GM12878 (cell line): ENCODE results near the gene SYNM.

Experiments
- CTCF ChIP-seq, 3 experiments: IDR thresholded peaks in 2 of 3; conservative IDR thresholded peaks in 1 of 3; 2 replicates each; pipeline ENCODE4 v1.5.1; 2011; ENCODE audit warnings: low read depth in 3 of 3, low read length in 3 of 3, mild to moderate bottlenecking in 3 of 3, control low read depth in 2 of 3, moderate library complexity in 2 of 3, inconsistent platforms in 1 of 3, mixed read lengths in 1 of 3; ENCODE audit not compliant: control insufficient read depth in 2 of 3, insufficient read depth in 1 of 3; ENCODE audit errors: extremely low read depth in 1 of 3
- EP300 ChIP-seq, 2 experiments: fragments of 150-350 bp in 1 of 2; IDR thresholded peaks; 2 replicates each; pipeline ENCODE4 v1.6.1; 2011 to 2012; ENCODE audit warnings: low read depth in 2 of 2, low read length in 2 of 2, borderline replicate concordance in 1 of 2, improper control_type of control experiment in 1 of 2, inconsistent platforms in 1 of 2; ENCODE audit not compliant: control insufficient read depth in 1 of 2
- EZH2 ChIP-seq: IDR thresholded peaks from 2 replicates; pipeline ENCODE4 v1.6.1; 2012; ENCODE audit warnings: low read depth, mild to moderate bottlenecking, control low read depth, inconsistent platforms, low read length, borderline replicate concordance; ENCODE audit not compliant: control insufficient read depth
- NBN ChIP-seq: fragments of 450-650 bp; IDR thresholded peaks from 2 replicates; pipeline ENCODE4 v1.6.1; 2016
- NFIC ChIP-seq: IDR thresholded peaks from 2 replicates; pipeline ENCODE4 v1.6.1; 2012; ENCODE audit warnings: low read depth, mild to moderate bottlenecking, inconsistent platforms, low read length, moderate library complexity
- NRF1 ChIP-seq: conservative IDR thresholded peaks from 2 replicates; pipeline ENCODE4 v1.6.1; 2011; ENCODE audit warnings: mild to moderate bottlenecking, low read depth, low read length, improper control_type of control experiment
- POLR2AphosphoS5 ChIP-seq: IDR thresholded peaks from 2 replicates; pipeline ENCODE4 v1.6.1; 2011; ENCODE audit warnings: mild to moderate bottlenecking, low read length, inconsistent platforms
- ZNF384 ChIP-seq: IDR thresholded peaks from 2 replicates; pipeline ENCODE4 v1.6.1; 2012; ENCODE audit warnings: low read depth, mild to moderate bottlenecking, low read length, improper control_type of control experiment, borderline replicate concordance
- TF ChIP-seq, protein P1 (sequence below): IDR thresholded peaks from 2 replicates; pipeline ENCODE4 v1.6.1; 2011; ENCODE audit warnings: mild to moderate bottlenecking, low read depth, low read length, moderate library complexity; ENCODE audit not compliant: insufficient replicate concordance
- TF ChIP-seq, protein P2 (sequence below): IDR thresholded peaks from 2 replicates; pipeline ENCODE4 v1.6.1; 2012; ENCODE audit warnings: low read length, inconsistent platforms
- TF ChIP-seq, protein P3 (sequence below): fragments of 150-350 bp; IDR thresholded peaks from 2 replicates; pipeline ENCODE4 v1.6.1; 2014; ENCODE audit warnings: mild to moderate bottlenecking, low read depth, low read length

- TF ChIP-seq, protein P1, sequence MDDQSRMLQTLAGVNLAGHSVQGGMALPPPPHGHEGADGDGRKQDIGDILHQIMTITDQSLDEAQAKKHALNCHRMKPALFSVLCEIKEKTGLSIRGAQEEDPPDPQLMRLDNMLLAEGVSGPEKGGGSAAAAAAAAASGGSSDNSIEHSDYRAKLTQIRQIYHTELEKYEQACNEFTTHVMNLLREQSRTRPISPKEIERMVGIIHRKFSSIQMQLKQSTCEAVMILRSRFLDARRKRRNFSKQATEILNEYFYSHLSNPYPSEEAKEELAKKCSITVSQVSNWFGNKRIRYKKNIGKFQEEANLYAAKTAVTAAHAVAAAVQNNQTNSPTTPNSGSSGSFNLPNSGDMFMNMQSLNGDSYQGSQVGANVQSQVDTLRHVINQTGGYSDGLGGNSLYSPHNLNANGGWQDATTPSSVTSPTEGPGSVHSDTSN = no peak
- no peak for TF ChIP-seq EZH2
- TF ChIP-seq, protein P2, sequence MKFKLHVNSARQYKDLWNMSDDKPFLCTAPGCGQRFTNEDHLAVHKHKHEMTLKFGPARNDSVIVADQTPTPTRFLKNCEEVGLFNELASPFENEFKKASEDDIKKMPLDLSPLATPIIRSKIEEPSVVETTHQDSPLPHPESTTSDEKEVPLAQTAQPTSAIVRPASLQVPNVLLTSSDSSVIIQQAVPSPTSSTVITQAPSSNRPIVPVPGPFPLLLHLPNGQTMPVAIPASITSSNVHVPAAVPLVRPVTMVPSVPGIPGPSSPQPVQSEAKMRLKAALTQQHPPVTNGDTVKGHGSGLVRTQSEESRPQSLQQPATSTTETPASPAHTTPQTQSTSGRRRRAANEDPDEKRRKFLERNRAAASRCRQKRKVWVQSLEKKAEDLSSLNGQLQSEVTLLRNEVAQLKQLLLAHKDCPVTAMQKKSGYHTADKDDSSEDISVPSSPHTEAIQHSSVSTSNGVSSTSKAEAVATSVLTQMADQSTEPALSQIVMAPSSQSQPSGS = no peak
- TF ChIP-seq CTCF (IDR thresholded peaks at IDR 0.05 in 2 of 3, conservative IDR thresholded peaks at IDR 0.05 in 1 of 3; ENCODE audit: control insufficient read depth in 2 of 3, extremely low read depth in 1 of 3, insufficient read depth in 1 of 3, low read depth in 3 of 3, low read length in 3 of 3) = no peak
- TF ChIP-seq ZNF384 = no peak
- no peak for TF ChIP-seq NRF1
- TF ChIP-seq, protein P3, sequence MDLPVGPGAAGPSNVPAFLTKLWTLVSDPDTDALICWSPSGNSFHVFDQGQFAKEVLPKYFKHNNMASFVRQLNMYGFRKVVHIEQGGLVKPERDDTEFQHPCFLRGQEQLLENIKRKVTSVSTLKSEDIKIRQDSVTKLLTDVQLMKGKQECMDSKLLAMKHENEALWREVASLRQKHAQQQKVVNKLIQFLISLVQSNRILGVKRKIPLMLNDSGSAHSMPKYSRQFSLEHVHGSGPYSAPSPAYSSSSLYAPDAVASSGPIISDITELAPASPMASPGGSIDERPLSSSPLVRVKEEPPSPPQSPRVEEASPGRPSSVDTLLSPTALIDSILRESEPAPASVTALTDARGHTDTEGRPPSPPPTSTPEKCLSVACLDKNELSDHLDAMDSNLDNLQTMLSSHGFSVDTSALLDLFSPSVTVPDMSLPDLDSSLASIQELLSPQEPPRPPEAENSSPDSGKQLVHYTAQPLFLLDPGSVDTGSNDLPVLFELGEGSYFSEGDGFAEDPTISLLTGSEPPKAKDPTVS = no peak
- TF ChIP-seq EP300 (IDR thresholded peaks at IDR 0.05; ENCODE audit: borderline replicate concordance in 1 of 2, control insufficient read depth in 1 of 2, low read depth in 2 of 2, low read length in 2 of 2) = no peak
- TF ChIP-seq NBN = no peak
- TF ChIP-seq NFIC = no peak
- TF ChIP-seq POLR2AphosphoS5 = no peak
Measured at GRCh38 chr15:99068186-99068585, 36.7 kb upstream of the SYNM start.
